ENCODE measurements around the gene SNX22.
A peak's percentile ranks its signal among the peaks of the same experiment; 100 is the strongest.

Gene SNX22

GRCh38 chr15:64155802-64156651 is 4.5 kb downstream of the SNX22 start:
- DNase-seq (ENCODE audit: low read depth in 2 of 2, low spot score in 1 of 2), result no peak

- no peak for DNase-seq (ENCODE audit: low read depth in 2 of 2, low spot score in 1 of 2)
These were observed 5.3 kb downstream of the SNX22 start for GRCh38 chr15:64156652-64157331.

GRCh38 chr15:64157599-64158125 is 6.1 kb downstream of the SNX22 start:
- no peak for DNase-seq (ENCODE audit: low read depth in 2 of 2, low spot score in 1 of 2)

- no peak for DNase-seq (ENCODE audit: low read depth in 2 of 2, low spot score in 1 of 2)
These were observed 7.0 kb downstream of the SNX22 start for GRCh38 chr15:64158363-64159134.

GRCh38 chr15:64161688-64162477 is 10.4 kb downstream of the SNX22 start:
- no peak for DNase-seq (ENCODE audit: low read depth in 2 of 2, low spot score in 1 of 2)

GRCh38 chr15:64162478-64162868 is 10.9 kb downstream of the SNX22 start:
- no peak for DNase-seq (ENCODE audit: low read depth in 2 of 2, low spot score in 1 of 2)

- peak; percentile 90 to 97 for DNase-seq (ENCODE audit: low read depth in 2 of 2, low spot score in 1 of 2)
These were observed 11.5 kb downstream of the SNX22 start, which contains the start of gene PPIB for GRCh38 chr15:64162869-64163658. TSS of gene PPIB (minus strand) at chr15:64163022. CDS start at chr15:64162986, 36 bp downstream.

- DNase-seq (ENCODE audit: low read depth in 2 of 2, low spot score in 1 of 2), result no peak
These were observed 12.3 kb downstream of the SNX22 start for GRCh38 chr15:64163659-64164362.

GRCh38 chr15:64164436-64164835 is 12.9 kb downstream of the SNX22 start:
- no peak for DNase-seq (ENCODE audit: low read depth in 2 of 2, low spot score in 1 of 2)

- DNase-seq (ENCODE audit: low read depth in 2 of 2, low spot score in 1 of 2), result no peak
These were observed 14.8 kb downstream of the SNX22 start for GRCh38 chr15:64166102-64166890.

- no peak for DNase-seq (ENCODE audit: low read depth in 2 of 2, low spot score in 1 of 2)
These were observed 28.8 kb downstream of the SNX22 start for GRCh38 chr15:64180235-64180824.

- no peak for DNase-seq (ENCODE audit: low read depth in 2 of 2, low spot score in 1 of 2)
These were observed 31.4 kb downstream of the SNX22 start for GRCh38 chr15:64182859-64183370.

- no peak for DNase-seq (ENCODE audit: low read depth in 2 of 2, low spot score in 1 of 2)
These were observed 33.8 kb downstream of the SNX22 start for GRCh38 chr15:64185146-64185911.

- no peak for DNase-seq (ENCODE audit: low read depth in 2 of 2, low spot score in 1 of 2)
These were observed 36.1 kb downstream of the SNX22 start for GRCh38 chr15:64187396-64188191.

- DNase-seq (ENCODE audit: low read depth in 2 of 2, low spot score in 1 of 2), result no peak
These were observed 40.7 kb downstream of the SNX22 start for GRCh38 chr15:64191971-64192830.
